ENCODE results near the gene UIMC1.

DNA sequence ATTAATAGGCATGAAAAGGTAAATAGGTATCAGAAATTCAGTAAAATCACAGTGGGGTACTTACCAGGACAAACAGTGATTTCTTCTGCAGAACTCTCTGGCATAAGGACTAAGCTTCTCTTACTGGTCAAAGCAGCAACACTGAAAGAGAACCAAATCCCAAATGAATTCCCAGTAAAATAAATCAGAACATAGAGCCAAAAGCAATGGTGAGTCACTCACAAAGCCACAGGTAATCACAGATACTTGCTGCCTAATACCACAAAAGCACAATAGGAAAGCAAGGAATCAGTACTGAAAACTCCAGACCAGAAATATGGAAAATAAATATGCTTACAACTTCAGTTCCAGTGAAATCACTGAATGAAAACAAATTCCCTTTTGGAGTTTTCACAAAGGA lies 50.7 kb downstream of the UIMC1 start:
- TF ChIP-seq, protein P1, sequence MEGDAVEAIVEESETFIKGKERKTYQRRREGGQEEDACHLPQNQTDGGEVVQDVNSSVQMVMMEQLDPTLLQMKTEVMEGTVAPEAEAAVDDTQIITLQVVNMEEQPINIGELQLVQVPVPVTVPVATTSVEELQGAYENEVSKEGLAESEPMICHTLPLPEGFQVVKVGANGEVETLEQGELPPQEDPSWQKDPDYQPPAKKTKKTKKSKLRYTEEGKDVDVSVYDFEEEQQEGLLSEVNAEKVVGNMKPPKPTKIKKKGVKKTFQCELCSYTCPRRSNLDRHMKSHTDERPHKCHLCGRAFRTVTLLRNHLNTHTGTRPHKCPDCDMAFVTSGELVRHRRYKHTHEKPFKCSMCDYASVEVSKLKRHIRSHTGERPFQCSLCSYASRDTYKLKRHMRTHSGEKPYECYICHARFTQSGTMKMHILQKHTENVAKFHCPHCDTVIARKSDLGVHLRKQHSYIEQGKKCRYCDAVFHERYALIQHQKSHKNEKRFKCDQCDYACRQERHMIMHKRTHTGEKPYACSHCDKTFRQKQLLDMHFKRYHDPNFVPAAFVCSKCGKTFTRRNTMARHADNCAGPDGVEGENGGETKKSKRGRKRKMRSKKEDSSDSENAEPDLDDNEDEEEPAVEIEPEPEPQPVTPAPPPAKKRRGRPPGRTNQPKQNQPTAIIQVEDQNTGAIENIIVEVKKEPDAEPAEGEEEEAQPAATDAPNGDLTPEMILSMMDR (IDR thresholded peaks at IDR 0.05) = no peak
- no peak for TF ChIP-seq EZH2 (IDR thresholded peaks at IDR 0.05)
